COLO668 (cell line): ENCODE data around the gene SCCPDH.

ENCODE experiments used
- DNase-seq: peaks from one replicate; lab custom pipeline; 2025; ENCODE audit not compliant: unreplicated experiment; lab: John Stamatoyannopoulos, UW

Gene SCCPDH

GRCh38 chr1:246784621-246785493 is 60.6 kb downstream of the SCCPDH start:
- no peak for DNase-seq

GRCh38 chr1:246785494-246786111 is 61.4 kb downstream of the SCCPDH start:
- no peak for DNase-seq

GRCh38 chr1:246786606-246787238 is 62.5 kb downstream of the SCCPDH start:
- DNase-seq, result peak; percentile 85

- DNase-seq, result no peak
Measured at GRCh38 chr1:246787781-246788513, 63.7 kb downstream of the SCCPDH start.

- DNase-seq, result no peak
Measured at GRCh38 chr1:246788895-246789338, 64.7 kb downstream of the SCCPDH start.

- no peak for DNase-seq
Measured at GRCh38 chr1:246789454-246790339, 65.5 kb downstream of the SCCPDH start.

- DNase-seq, result no peak
Measured at GRCh38 chr1:246790364-246790763, 66.2 kb downstream of the SCCPDH start.

GRCh38 chr1:246790833-246791232 is 66.6 kb downstream of the SCCPDH start:
- no peak for DNase-seq

GRCh38 chr1:246791303-246791918 is 67.2 kb downstream of the SCCPDH start:
- DNase-seq, result no peak

GRCh38 chr1:246792603-246793002 is 68.4 kb downstream of the SCCPDH start:
- DNase-seq, result no peak

GRCh38 chr1:246793356-246793896 is 69.2 kb downstream of the SCCPDH start:
- no peak for DNase-seq

GRCh38 chr1:246794048-246794827 is 70.0 kb downstream of the SCCPDH start:
- no peak for DNase-seq

- peak; percentile 91 for DNase-seq
Measured at GRCh38 chr1:246794828-246795671, 70.8 kb downstream of the SCCPDH start.

- DNase-seq, result peak; percentile 73
Measured at GRCh38 chr1:246795906-246796694, 71.9 kb downstream of the SCCPDH start.

GRCh38 chr1:246797157-246797556 is 72.9 kb downstream of the SCCPDH start:
- no peak for DNase-seq

GRCh38 chr1:246797597-246797996 is 73.4 kb downstream of the SCCPDH start:
- DNase-seq, result no peak

- no peak for DNase-seq
Measured at GRCh38 chr1:246798107-246798506, 73.9 kb downstream of the SCCPDH start.
